Left cardiac atrium (tissue), 4 donors: ENCODE data around the gene ABCG5. TPM values are rescaled to one million over a fixed set of nuclear protein-coding genes. Genes with fewer than 3 reads are reported as not detected.
A peak's percentile ranks its signal among the peaks of the same experiment; 100 is the strongest.

ENCODE experiments used
- ATAC-seq, 2 donors: fragments of 200-7000 bp; cut with Tn5 transposase; one replicate each; pipeline ENCODE4 v1.9.1; 2020; ENCODE audit warnings: mild to moderate bottlenecking in 2 of 2, moderate library complexity in 2 of 2
- DNase-seq: peaks from one replicate; pipeline ENCODE4 v3.0.0-alpha.2; 2020
- intact Hi-C, 2 donors: fragments of 100-400 bp; cut with DNase I; formaldehyde crosslinking; loops; one replicate each; pipeline versions ENCODE4 v1.14.1 to v1.15.1; 2022 to 2023
- total RNA-seq, 2 donors: library from RNA; stranded (reverse); fragmentation: NEBNext Ultra II Directional; extraction: Animal tissue kit (Norgen Biotek cat#: 25700); gene quantifications; one replicate each; pipeline ENCODE4 v1.2.1, GENCODE V29; 2021
- donor health status: DM: no; HTN: yes; CAD: no.
- donor health status: DM: no; HTN: yes; CAD: no; lungs with severe emphysema.
- donor health status: DM: yes; HTN: yes; CAD: no.
- donor health status: Dilated cardiomyopathy.

The ABCG5 gene
- total RNA-seq, 2 donors from 2014 or later: not detected

DNA sequence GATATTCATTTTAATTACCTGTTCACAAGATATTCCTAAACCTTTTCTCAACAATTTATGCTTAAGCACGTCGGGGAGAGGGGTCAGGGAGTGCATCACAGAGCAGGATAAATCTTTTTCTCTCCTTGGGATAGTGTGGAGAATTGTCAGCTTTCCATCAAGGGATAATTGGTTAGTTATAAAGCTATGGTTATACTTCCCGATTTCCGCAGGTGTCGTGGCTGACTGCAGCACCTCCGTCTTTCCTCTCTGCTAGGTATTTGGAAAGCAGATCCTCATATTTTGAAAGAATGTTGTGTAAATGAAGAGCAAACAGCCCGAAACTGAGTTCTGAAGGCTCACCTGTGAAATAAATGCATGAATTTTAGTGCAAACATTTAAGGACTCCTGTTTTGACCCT, 64.0 kb downstream of the ABCG5 start:
- ATAC-seq (peak; percentile 1 to 6), DNase-seq (no peak)
- intact Hi-C loops: no loop called here

DNA sequence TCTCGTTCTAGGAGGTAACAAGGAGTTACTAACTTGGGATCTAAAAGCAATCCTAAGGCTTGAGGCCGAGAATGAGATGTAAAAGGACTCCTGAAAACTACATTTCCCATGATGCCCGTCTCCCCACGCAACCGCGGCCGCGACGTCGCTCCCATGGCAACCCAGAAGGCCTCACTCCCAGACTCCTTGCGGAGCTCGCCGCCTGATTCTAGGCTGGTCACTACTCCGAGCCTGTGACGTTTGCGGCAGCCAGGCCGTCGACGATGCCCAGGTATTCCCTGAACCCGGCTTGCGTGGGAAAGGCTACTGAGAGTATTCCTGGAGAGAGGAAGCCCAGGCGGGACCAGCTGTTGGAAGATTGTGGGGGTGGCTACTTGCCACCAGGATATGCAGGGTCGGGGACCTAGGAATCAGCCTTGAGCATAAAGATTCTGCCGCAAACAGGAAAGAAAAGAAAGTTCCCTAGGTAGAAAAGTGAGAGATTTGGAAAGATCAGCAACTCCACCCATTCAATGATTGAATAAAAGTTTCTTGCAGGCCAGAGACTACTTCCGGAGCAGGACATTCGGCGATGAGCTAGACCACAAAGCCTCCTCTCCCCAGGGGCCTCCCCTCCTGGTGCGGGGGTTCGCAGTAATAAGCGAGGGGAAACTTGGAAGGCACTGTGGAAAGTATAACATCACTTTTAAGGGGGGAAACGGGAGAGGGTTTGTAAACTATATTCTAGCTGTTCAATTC, 64.6 kb downstream of the ABCG5 start, which contains the start of gene DYNC2LI1:
Gene DYNC2LI1, plus strand, starts transcription at position 164 of the 738 bp plus-strand sequence. Its CDS starts 100 bp downstream, at position 264.
- ATAC-seq: peak; percentile 99
- peak; percentile 87 for DNase-seq
- intact Hi-C loops: no loop called here

DNA sequence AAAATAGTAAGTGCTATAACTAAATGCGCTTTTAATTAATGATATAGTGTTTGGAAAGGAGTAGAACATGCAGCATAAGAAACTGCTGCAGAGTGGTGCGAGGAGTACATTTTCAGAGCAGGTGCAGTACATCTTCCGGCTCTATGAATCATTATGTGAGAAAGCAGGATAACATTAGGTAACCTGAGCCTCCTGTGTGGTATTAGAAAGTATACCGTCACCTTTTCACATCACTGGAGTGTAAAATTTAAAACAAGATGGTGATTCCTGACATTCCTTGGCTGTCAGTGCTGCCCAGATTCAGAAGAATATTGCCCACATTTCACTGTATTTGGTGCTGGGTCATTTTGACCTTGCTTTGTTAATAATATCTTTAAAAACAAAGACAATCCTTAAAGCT, 72.6 kb downstream of the ABCG5 start:
- ATAC-seq (no peak), DNase-seq (no peak)
- intact Hi-C loops: no loop called here

DNA sequence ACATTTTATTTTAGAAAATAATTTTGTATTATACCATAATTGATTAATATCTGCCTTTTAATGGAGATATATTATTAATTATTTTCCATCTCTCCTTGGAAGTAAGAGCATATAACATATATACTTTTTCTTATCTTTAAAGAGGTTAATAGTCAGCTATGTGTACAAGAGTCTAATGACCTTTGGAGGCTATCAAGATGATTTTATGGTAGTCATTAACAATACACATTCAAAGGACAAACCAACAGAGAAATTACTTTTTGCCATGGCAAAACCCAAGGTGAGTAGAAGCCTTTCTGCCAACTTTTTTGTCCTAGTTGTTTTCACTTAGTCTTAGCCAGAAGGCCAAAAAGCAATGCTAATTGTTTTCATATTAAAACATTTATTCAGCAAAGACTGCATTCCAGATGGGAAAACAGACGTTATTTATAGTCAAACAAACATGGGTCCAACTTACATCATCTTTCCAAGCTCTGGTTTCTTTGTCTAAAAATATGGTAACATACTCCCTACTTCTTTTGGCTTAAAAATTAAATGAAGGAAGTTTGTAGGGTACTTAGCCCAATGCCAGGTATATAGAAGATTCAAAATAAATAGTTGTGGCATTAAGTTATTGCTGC, 74.4 kb downstream of the ABCG5 start:
- intact Hi-C loops: no loop called here
- DNase-seq (no peak), ATAC-seq (no peak)

DNA sequence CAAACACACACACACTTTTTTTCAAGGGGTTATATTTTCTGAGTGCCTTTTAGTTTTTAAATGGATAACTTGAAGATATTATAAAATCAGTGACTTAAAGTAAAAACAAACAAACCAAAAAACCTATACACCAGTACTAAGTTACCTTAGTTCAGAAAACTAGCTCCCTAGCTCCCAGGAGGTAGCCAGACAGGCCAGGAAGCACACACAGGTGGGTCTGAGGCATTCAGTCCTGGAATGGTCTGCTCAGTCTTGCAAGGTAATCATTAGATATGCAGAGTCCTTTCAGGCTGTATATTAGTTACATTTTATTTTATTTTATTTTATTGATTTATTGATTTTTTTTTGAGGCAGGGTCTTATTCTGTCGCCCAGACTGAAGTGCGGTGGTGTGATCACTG, 75.5 kb downstream of the ABCG5 start:
- DNase-seq: no peak
- no peak for ATAC-seq
- intact Hi-C loops: no loop called here

Other genes with a start within 250 kb of the ABCG5 start
- 10 to 100 TPM; 19.2 to 21.5 TPM for gene THADA, start 242.8 kb downstream of the ABCG5 start, total RNA-seq
- 1 to 10 TPM; 3.1 to 5.8 TPM for gene PLEKHH2, start 201.6 kb downstream of the ABCG5 start, total RNA-seq
- gene C1GALT1C1L, start 162.4 kb downstream of the ABCG5 start, total RNA-seq: 1 to 10 TPM; 2.7 to 2.8 TPM
- gene DYNC2LI1, start 64.8 kb downstream of the ABCG5 start, total RNA-seq: 10 to 100 TPM in 1 of 2 donors, 1 to 10 TPM in 1; 6.4 to 10.1 TPM
- gene ABCG8, start 132 bp upstream of the ABCG5 start, total RNA-seq: not detected
- 10 to 100 TPM; 64.4 to 96.9 TPM for gene LRPPRC, start 157.2 kb upstream of the ABCG5 start, total RNA-seq